DMS53 (cell line): ENCODE data around the gene CDKN1C.

Source experiments
- DNase-seq: peaks from one replicate; lab custom pipeline; 2025; lab: John Stamatoyannopoulos, UW

Gene CDKN1C

GRCh38 chr11:2890466-2891294 lies 5.1 kb upstream of the CDKN1C start:
- DNase-seq = peak; percentile 89

DNA sequence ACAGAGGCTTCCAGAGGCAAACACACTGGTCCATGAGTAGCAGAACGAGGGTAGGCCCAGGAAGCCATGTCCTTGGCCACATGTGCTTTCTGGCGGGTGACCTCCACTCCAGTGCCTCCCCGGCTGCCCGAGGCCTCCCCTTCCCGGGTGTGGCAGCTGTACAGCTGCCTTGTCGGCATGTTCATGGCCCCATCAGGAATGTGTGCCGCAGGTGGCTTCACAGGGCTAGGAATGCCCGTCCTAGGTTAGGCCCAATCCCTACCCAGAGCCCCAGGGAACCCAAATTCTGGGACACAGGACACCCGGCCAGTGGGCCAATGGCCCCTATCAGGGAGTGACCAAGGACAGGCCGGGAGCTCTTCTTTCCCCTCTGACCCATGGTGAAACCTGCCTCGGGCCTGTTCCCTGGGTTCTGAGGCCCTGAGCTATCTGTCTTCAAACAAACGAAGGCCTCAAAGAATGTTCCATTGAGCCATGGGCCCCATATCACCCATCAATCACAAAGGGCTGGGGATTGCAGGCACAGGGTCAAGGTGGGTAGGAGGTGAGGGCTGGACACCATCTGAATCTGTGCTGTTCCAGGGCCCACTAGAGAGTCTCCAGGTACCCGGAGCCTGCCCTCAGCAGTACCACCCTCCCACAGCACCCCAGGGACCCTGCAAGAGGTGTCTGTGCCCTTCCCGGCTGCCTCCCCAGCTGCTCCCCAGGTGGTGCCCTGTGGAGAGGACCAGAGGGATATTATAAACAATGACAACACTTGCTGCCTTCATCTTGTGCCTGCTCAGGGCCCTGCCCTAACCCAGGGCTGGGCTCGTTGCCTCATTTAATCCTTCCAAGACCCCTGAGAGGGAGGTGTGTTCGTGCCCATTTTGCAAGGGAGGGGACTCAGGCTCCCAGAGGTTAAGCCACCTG lies 4.0 kb upstream of the CDKN1C start:
- DNase-seq = no peak

GRCh38 chr11:2888266-2888968 lies 2.8 kb upstream of the CDKN1C start:
- DNase-seq = peak; percentile 93

DNA sequence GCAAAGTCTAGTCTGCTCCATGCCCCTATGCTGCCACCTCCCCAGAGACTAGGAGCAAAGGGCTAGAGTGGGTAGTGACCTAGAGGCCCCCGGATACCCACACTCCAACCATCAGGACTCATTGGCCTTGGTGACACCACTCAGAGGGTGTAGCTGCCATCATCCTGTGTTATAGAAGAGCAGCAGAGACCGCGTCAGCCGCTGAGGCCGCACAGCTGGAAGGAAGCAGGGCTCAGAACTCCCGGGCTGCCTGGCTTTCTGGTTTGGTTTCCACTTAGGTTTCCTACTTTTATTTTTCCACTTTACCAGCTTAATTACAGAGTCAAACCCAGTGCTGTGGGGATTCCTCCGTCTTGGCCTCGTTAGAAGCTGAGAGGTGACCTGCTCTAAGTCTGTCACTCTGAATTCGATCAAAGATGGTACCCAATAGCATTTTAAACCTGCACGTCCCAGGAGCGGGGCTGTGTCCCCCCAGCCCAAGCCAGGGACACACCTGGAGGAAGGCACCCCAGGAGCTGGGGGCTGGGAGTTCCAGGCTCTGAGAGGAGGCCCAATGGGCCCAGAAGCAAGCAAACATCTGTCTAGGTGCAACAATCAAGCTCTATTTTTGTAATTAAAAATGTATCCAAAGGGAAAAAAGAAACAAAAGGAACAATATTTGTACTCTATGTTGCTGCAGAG lies 2.1 kb upstream of the CDKN1C start:
- DNase-seq = peak; percentile 41

DNA sequence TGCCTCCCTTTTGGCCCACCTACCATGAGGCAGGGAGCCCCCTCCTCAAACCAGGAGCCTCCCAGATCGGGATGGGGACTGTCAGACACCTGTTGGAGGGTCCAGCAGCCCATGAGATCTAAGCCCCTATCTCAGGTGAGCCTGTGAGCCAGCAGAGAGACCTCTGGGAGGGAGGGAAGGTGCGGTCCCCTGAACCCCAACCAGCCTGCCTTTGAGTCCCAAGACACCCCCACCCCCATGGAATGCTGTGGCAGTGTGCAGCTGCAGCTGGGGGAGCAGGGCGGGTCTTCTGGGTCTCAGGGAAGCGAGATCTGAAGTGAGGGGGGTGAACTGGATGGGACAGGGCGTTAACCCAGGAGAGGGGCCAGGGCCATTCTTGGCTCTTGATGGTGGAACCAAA lies 1.4 kb upstream of the CDKN1C start:
- DNase-seq = no peak

- DNase-seq = peak; percentile 65
Observed at GRCh38 chr11:2886191-2886894, 768 bp upstream of the CDKN1C start.

GRCh38 chr11:2885017-2885677 lies 428 bp downstream of the CDKN1C start:
- peak; percentile 73 for DNase-seq

- DNase-seq = no peak
Observed at GRCh38 chr11:2883979-2884815, 1.4 kb downstream of the CDKN1C start.

GRCh38 chr11:2883640-2883978 lies 2.0 kb downstream of the CDKN1C start:
- no peak for DNase-seq

GRCh38 chr11:2882396-2883110 lies 3.0 kb downstream of the CDKN1C start:
- no peak for DNase-seq

- DNase-seq = no peak
Observed at GRCh38 chr11:2881981-2882375, 3.6 kb downstream of the CDKN1C start.

DNA sequence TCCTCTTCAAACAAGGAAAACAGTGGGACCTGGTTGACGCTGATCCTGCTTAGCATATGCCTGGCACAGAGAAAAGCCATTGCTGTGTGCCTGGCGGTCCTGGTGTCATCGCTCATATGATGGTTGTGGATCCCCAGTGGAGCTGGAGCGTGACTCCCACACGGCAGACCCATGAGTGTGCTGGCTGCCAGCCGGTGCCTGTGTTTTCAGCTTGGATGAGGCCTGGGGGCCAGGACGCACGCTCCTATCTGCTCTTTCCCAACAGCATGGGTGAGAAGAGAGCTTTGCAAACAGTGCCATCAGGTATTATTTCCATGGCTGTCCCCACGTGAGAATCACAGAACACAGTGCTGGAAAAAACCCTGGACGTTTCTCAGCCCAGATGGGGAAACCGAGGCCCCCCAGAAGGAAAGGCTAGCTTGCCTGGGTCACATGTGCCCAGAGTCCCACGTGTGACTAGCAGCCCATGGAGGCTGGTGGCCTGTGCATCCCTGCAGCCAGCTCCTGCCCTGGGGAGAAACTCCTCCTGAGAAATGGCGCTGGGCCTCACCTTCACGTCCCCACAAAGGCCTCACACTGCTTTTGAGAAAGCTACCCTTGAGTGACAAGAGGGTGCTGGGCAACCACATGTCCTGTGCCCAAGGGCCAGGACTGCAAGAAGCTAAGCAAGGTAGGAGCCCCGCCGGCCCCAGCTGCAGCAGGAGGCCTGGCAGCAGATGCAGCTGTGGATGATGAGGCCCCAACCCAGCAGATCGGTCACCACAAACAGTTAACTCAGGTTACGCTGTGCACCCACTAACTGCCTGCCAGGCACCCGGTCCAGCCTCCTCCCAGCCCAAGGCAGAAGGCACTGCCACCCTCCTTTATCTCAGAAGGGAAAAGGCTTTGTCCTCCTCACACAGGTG lies 4.2 kb downstream of the CDKN1C start:
- DNase-seq = no peak

GRCh38 chr11:2880646-2881045 lies 4.9 kb downstream of the CDKN1C start:
- no peak for DNase-seq

GRCh38 chr11:2878782-2879181 lies 6.8 kb downstream of the CDKN1C start:
- no peak for DNase-seq

GRCh38 chr11:2877474-2877873 lies 8.1 kb downstream of the CDKN1C start:
- no peak for DNase-seq

GRCh38 chr11:2874963-2875362 lies 10.6 kb downstream of the CDKN1C start:
- DNase-seq = no peak

GRCh38 chr11:2870969-2871680 lies 14.4 kb downstream of the CDKN1C start:
- DNase-seq = no peak
